ENCODE data around the gene CARNS1. TPM values are rescaled to one million over a fixed set of nuclear protein-coding genes. Genes with fewer than 3 reads are reported as not detected.

Gene CARNS1
- total RNA-seq, 2 experiments from 2014 or later, result 1.2 to 1.9 TPM

DNA sequence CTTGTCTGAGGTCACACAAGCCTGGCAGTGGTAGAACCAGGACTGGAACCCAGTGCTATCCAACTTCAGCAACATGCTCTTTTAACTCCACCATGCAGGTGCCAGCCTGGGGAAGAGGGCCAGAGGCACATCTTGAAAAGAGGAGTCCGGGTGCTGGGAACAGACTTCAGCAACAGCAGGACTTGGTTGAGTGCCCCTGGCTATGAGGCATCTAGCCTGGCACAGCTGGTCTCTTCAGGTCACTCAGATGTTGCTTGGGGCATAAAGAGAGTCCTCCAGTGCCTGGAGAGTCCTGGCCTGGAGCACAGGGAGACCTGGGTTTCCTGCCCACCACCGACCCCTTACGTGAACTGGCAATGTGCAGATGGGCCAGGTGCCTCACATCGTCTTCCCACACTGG is 36.9 kb upstream of the CARNS1 start:
- no peak overlapping the region for H3K27ac Mint-ChIP-seq
- ChIA-PET CTCF (interaction anchor here (1.1 to 38.4 kb wide), 4 partner anchors 8 to 32 kb away, joined by 4 to 841 read pairs (median 424); partner anchors contain the start of genes CLCF1, POLD4, PPP1CA and RAD9A), POLR2A (no interaction called here)
- H3K4me3 Mint-ChIP-seq, result no peak overlapping the region
- H3K9me3 Mint-ChIP-seq, result no peaks in the 10 kb centered on the region
- no peaks in the 10 kb centered on the region for H3K36me3 Mint-ChIP-seq (ENCODE audit: low read depth)
- H3K27me3 Mint-ChIP-seq, result peaks cover 47% of the 10 kb centered on the region
- H3K4me1 Mint-ChIP-seq, result peaks cover 16% of the 10 kb centered on the region
- no peak for DNase-seq

GRCh38 chr11:67379061-67380058 is 36.1 kb upstream of the CARNS1 start:
- ChIA-PET CTCF (interaction anchor here (1.1 to 38.4 kb wide), 3 partner anchors 11 to 22 kb away, joined by 6 to 841 read pairs (median 32); partner anchors contain the start of genes CLCF1, POLD4, PPP1CA and RAD9A), POLR2A (no interaction called here)
- peak overlapping the region; percentile 50 for H3K27ac Mint-ChIP-seq
- peaks cover 11% of the 10 kb centered on the region for H3K4me1 Mint-ChIP-seq
- no peaks in the 10 kb centered on the region for H3K9me3 Mint-ChIP-seq
- no peak for DNase-seq
- peaks cover 43% of the 10 kb centered on the region for H3K27me3 Mint-ChIP-seq
- H3K36me3 Mint-ChIP-seq (ENCODE audit: low read depth), result no peaks in the 10 kb centered on the region
- no peak overlapping the region for H3K4me3 Mint-ChIP-seq

DNA sequence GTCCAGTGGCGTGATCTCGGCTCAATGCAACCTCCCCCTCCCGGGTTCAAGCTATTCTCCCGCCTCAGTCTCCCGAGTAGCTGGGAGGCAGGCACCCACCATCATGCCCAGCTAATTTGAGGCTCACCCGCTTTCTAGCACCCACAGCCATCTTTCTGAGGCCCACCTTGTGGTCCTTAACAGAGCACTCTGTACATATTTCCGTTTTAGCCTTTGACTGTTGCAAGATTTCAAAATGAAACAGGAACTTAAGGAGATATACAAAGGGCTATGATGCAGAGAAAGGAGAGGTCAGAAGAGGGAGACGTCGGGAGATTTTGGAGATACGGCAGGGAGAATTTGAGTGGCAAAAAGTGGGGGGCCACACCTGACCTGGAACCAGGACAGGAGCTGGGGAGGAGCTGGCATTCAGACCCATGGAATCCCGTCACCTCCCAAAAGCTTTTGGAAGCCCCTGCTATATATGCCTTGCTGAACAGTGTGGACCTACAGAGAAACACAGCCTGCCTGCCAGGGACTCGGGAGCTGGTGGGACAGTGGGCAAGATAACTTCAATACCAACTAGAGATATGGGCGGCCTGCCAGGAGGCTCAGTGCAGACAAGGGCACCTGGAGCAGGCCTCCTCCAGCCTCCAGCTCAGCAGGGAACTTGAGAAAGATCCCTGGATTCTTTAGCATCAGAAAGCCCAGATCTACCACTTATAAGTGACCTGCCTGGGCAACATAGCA is 34.1 kb upstream of the CARNS1 start:
- peaks cover 35% of the 10 kb centered on the region for H3K27me3 Mint-ChIP-seq
- POLR2A ChIA-PET, result interaction anchor here (0.6 kb wide), 1 partner anchor 615 kb away, joined by 3 read pairs; no protein-coding TSS in a partner anchor
- no peak overlapping the region for H3K27ac Mint-ChIP-seq
- CTCF ChIA-PET, result interaction anchor here (0.6 to 38.4 kb wide), 26 partner anchors 9 to 326 kb away, joined by 3 to 841 read pairs (median 5); partner anchors contain the start of genes AIP, CLCF1, POLD4 and PPP1CA
- peaks cover 6% of the 10 kb centered on the region for H3K4me1 Mint-ChIP-seq
- no peaks in the 10 kb centered on the region for H3K9me3 Mint-ChIP-seq
- no peak for DNase-seq
- H3K4me3 Mint-ChIP-seq, result no peak overlapping the region
- H3K36me3 Mint-ChIP-seq (ENCODE audit: low read depth), result no peaks in the 10 kb centered on the region

DNA sequence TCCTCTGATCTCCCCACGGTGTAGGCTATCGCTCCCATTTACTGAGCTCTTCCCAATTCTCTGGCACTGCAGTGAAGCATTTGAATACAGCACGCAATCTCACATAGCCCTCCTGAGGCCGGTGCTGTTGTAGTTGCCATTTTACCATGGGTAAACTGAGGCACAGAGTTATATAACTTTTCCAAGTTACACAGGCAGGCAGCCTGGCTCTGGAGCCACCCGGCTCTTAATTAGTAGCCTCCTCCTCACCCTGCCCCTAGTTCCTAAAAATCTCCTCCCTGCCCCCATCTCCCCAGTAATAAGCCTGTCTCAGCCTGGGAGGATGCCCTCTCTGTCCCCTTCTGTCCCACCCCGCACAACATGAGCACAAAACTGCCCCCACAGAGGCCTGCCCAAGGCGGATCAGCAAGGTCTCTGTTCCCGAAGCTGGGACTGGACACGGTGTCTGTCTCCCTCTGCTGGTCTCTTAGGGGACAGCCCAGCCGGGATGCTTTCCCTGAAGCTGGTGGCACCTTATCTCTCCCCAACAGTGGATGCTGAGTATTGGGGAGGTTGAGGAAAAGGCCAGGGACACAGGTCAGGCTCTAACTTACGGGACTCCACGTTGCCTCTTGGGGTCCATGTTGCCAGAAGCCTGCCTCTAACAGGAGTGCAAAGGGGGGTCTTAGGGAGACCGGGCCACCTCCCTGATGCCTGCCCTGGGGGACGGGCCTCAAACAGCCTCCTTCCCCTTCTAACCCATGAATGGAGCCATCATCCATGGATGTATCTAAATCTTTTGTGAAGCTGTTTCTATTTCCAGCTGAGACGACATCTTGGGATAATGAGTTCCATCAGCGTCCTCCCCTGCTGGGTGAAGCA is 33.0 kb upstream of the CARNS1 start:
- ChIA-PET CTCF (interaction anchor here (0.5 to 38.4 kb wide), 42 partner anchors 8 to 749 kb away, joined by 3 to 841 read pairs (median 4); partner anchors contain the start of genes AIP, CLCF1, GRK2 and POLD4), POLR2A (interaction anchor here (0.6 kb wide), 1 partner anchor 616 kb away, joined by 3 read pairs; no protein-coding TSS in a partner anchor)
- peak; percentile 87 for DNase-seq
- Mint-ChIP-seq H3K27me3 (peaks cover 28% of the 10 kb centered on the region), H3K4me1 (peaks cover 6% of the 10 kb centered on the region), H3K36me3 (ENCODE audit: low read depth) (no peaks in the 10 kb centered on the region), H3K4me3 (no peak overlapping the region), H3K9me3 (no peaks in the 10 kb centered on the region), H3K27ac (no peak overlapping the region)

GRCh38 chr11:67384851-67385366 is 30.6 kb upstream of the CARNS1 start:
- POLR2A ChIA-PET, result no interaction called here
- Mint-ChIP-seq H3K36me3 (ENCODE audit: low read depth) (no peaks in the 10 kb centered on the region), H3K4me1 (peaks cover 15% of the 10 kb centered on the region), H3K4me3 (no peak overlapping the region), H3K27me3 (peaks cover 22% of the 10 kb centered on the region), H3K27ac (no peak overlapping the region), H3K9me3 (no peaks in the 10 kb centered on the region)
- DNase-seq, result no peak
- CTCF ChIA-PET, result interaction anchor here (4.8 to 38.4 kb wide), 2 partner anchors 17 to 21 kb away, joined by 17 to 841 read pairs; partner anchors contain the start of genes CLCF1, POLD4 and PPP1CA

- Mint-ChIP-seq H3K4me1 (peaks cover 20% of the 10 kb centered on the region), H3K27ac (no peak overlapping the region), H3K27me3 (peaks cover 14% of the 10 kb centered on the region), H3K4me3 (no peak overlapping the region), H3K9me3 (no peaks in the 10 kb centered on the region), H3K36me3 (ENCODE audit: low read depth) (no peaks in the 10 kb centered on the region)
- no peak for DNase-seq
- POLR2A ChIA-PET, result interaction anchor here (0.7 kb wide), 1 partner anchor 34 kb away, joined by 4 read pairs; no protein-coding TSS in a partner anchor
- CTCF ChIA-PET, result interaction anchor here (0.9 to 38.4 kb wide), 6 partner anchors 11 to 306 kb away, joined by 3 to 841 read pairs (median 4); partner anchors contain the start of genes CLCF1, POLD4, PPP1CA and TMEM134
These were observed 28.4 kb upstream of the CARNS1 start for GRCh38 chr11:67387069-67387468.

- Mint-ChIP-seq H3K4me3 (no peak overlapping the region), H3K27ac (no peak overlapping the region), H3K9me3 (no peaks in the 10 kb centered on the region), H3K4me1 (peaks cover 20% of the 10 kb centered on the region), H3K27me3 (peaks cover 13% of the 10 kb centered on the region), H3K36me3 (ENCODE audit: low read depth) (peaks cover 4% of the 10 kb centered on the region)
- CTCF ChIA-PET, result interaction anchor here (0.9 to 38.4 kb wide), 4 partner anchors 14 to 81 kb away, joined by 3 to 841 read pairs (median 10); partner anchors contain the start of genes CLCF1, POLD4, PPP1CA and TMEM134
- no peak for DNase-seq
- POLR2A ChIA-PET, result interaction anchor here (0.7 kb wide), 1 partner anchor 35 kb away, joined by 4 read pairs; no protein-coding TSS in a partner anchor
These were observed 28.0 kb upstream of the CARNS1 start for GRCh38 chr11:67387518-67387917.

DNA sequence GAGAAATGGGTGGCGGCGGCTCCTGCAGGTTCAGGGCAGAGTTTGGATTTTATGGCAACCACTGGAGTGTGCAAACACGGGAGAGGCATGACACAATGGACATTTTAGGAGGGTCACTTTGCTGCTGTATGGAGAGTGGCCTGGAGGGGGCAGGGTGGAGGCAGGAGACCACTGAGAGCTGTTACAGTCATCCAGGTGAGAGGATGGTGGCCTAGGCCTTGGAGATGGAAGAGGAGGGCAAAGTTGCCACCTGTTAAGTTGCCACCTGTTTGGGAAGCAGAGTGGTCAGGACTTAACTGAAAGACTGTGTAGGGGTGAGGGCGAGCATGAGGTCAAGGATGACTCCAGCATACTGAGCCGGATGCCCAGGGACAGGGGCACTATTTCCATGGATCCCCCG is 26.0 kb upstream of the CARNS1 start:
- peaks cover 11% of the 10 kb centered on the region for H3K36me3 Mint-ChIP-seq (ENCODE audit: low read depth)
- H3K9me3 Mint-ChIP-seq, result no peaks in the 10 kb centered on the region
- ChIA-PET POLR2A (no interaction called here), CTCF (interaction anchor here (0.6 to 38.4 kb wide), 5 partner anchors 8 to 97 kb away, joined by 4 to 841 read pairs (median 6); partner anchors contain the start of genes CLCF1, POLD4 and PPP1CA)
- H3K4me3 Mint-ChIP-seq, result peak overlapping the region; percentile 62
- peak overlapping the region; percentile 48 for H3K27ac Mint-ChIP-seq
- peaks cover 34% of the 10 kb centered on the region for H3K4me1 Mint-ChIP-seq
- DNase-seq, result peak; percentile 62
- H3K27me3 Mint-ChIP-seq, result peaks cover 10% of the 10 kb centered on the region

DNA sequence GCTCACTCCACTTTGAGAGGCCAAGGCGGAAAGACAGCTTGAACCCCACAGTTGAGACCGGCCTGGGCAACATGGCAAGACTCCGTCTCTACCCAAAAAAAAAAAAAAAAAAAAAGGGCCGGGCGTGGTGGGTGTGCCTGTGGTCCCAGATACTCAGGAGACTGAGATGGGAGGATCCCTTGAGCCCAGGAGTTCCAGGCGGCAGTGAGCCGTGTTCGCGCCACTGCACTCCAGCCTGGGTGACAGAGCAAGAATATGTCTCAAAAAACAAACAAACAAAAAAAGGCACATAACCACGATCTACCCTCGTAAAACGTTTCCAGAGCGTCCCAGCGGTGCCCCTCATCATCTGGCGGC is 24.6 kb upstream of the CARNS1 start:
- no peaks in the 10 kb centered on the region for H3K9me3 Mint-ChIP-seq
- peak overlapping the region; percentile 78 for H3K27ac Mint-ChIP-seq
- H3K36me3 Mint-ChIP-seq (ENCODE audit: low read depth), result peaks cover 19% of the 10 kb centered on the region
- peak overlapping the region; percentile 91 for H3K4me3 Mint-ChIP-seq
- POLR2A ChIA-PET, result no interaction called here
- no peak for DNase-seq
- peaks cover 34% of the 10 kb centered on the region for H3K4me1 Mint-ChIP-seq
- H3K27me3 Mint-ChIP-seq, result peaks cover 2% of the 10 kb centered on the region
- CTCF ChIA-PET, result interaction anchor here (0.6 to 38.4 kb wide), 6 partner anchors 10 to 167 kb away, joined by 3 to 841 read pairs (median 18); partner anchors contain the start of genes CLCF1, POLD4 and PPP1CA

DNA sequence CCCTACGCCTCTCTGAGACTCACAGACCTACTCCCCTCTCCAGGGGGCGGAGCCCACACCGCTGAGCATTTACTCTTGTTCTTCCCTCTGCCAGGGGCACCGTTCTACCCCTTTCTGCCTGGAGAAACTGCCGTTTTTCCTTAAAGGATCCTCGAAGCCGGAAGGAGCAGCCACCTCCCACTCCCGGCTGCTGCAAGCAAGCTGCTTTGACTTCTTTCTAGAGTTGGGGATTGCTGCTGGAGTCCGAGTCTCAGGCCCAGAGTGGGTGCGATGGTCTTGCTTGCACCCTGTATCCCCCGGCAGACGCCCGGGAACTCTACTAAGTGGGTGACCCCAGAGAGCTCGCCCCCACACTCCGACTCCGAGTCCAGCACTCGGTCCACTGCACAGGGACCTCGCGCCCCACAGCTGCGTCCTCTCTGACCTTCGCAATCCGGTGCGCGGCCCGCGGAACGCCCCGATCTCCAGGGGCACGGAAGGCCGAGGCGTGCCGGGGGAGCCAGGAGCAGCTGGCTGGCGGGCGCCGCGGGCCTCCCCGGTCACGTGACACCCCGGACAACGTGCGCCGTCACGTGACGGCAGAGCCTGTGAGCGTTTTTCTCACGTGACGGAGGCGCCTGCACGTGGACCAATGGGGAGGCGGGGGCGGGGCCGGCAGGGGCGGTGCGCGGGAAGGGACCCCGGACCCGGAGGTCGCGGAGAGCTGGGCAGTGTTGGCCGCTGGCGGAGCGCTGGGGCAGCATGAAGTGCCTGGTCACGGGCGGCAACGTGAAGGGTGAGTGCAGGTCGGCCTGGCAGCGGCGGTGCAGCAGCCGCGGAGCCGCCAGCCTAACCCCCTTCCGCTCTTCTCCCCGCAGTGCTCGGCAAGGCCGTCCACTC is 23.9 kb upstream of the CARNS1 start, which contains the start of gene RAD9A:
Gene RAD9A (plus strand): TSS at position 683 of the 879 bp plus-strand sequence. CDS start 59 bp downstream, at position 742.
- POLR2A ChIA-PET, result interaction anchor here (0.8 to 1.6 kb wide), 3 partner anchors 10 to 47 kb away, joined by 3 to 6 read pairs (median 3); partner anchors contain the start of gene PPP1CA
- peaks cover 38% of the 10 kb centered on the region for H3K4me1 Mint-ChIP-seq
- H3K4me3 Mint-ChIP-seq, result peak within 1 kb of the TSS; percentile 91
- no peaks in the 10 kb centered on the region for H3K9me3 Mint-ChIP-seq
- CTCF ChIA-PET, result interaction anchor here (0.9 to 38.4 kb wide), 10 partner anchors 10 to 116 kb away, joined by 3 to 841 read pairs (median 4); partner anchors contain the start of genes CDK2AP2, CLCF1, POLD4 and PPP1CA
- H3K36me3 Mint-ChIP-seq (ENCODE audit: low read depth), result peaks cover 23% of the 10 kb centered on the region
- peaks cover 2% of the 10 kb centered on the region for H3K27me3 Mint-ChIP-seq
- H3K27ac Mint-ChIP-seq, result peak within 1 kb of the TSS; percentile 78
- DNase-seq, result peak; percentile 94

All from activated CD4-positive, alpha-beta T cell treated with anti-CD3 and anti-CD28 coated beads, Interleukin-2, amount 10 ng/mL, durations not matched to agents 7 days and 5 days (primary cell).